ENCODE results near the gene SORCS3.

GRCh38 chr10:105189463-105189800, 548.3 kb downstream of the SORCS3 start:
- TF ChIP-seq CTCF (IDR thresholded peaks at IDR 0.05) (no peak), POLR2A (IDR thresholded peaks at IDR 0.05) (no peak)

All from esophagus squamous epithelium (tissue), 4 donors.